Measurements from ENCODE around the gene PLK3. TPM values are rescaled to one million over a fixed set of nuclear protein-coding genes. Genes with fewer than 3 reads are reported as not detected.

Gene PLK3
- total and polyA plus RNA-seq, 2 experiments from 2014 or later = 18.2 to 40.1 TPM

DNA sequence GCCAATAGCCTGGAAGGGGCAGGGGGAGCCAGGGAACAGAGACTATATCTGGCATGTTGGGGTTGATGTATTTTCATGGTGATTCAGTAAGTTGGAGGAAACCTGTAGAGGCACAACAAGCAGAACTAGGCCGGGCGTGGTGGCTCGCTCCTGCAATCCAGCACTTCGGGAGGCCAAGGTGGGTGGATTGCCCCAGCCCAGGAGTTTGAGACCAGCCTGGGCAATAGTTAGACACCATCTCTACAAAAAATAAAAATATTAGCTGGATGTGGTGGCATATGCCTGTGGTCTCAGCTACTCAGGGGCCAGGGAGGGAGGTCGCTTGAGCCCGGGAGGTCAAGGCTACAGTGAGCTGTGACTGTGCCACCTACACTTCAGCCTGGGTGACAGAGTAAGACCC, 53.0 kb downstream of the PLK3 start:
- Histone ChIP-seq H3K4me1 (ENCODE audit: insufficient read depth) (peaks cover 3% of the 10 kb centered on the region), H4K20me1 (ENCODE audit: insufficient read depth, poor library complexity, severe bottlenecking) (no peaks in the 10 kb centered on the region), H3K27me3 (no peaks in the 10 kb centered on the region), H3K9me2 (replicated peaks; ENCODE audit: insufficient read depth) (no peaks in the 10 kb centered on the region), H3K4me2 (no peak overlapping the region), H3K9me3 (ENCODE audit: low read depth) (no peaks in the 10 kb centered on the region), H3K4me3 (no peak overlapping the region), H3K27ac (no peak overlapping the region), H3K79me2 (no peaks in the 10 kb centered on the region), H3K36me3 (replicated peaks; ENCODE audit: insufficient read depth, low read depth) (no peaks in the 10 kb centered on the region), H2AFZ (no peak overlapping the region)
- no peak for TF ChIP-seq EZH2 (IDR thresholded peaks at IDR 0.05; ENCODE audit: borderline replicate concordance)
- TF ChIP-seq, protein P1, sequence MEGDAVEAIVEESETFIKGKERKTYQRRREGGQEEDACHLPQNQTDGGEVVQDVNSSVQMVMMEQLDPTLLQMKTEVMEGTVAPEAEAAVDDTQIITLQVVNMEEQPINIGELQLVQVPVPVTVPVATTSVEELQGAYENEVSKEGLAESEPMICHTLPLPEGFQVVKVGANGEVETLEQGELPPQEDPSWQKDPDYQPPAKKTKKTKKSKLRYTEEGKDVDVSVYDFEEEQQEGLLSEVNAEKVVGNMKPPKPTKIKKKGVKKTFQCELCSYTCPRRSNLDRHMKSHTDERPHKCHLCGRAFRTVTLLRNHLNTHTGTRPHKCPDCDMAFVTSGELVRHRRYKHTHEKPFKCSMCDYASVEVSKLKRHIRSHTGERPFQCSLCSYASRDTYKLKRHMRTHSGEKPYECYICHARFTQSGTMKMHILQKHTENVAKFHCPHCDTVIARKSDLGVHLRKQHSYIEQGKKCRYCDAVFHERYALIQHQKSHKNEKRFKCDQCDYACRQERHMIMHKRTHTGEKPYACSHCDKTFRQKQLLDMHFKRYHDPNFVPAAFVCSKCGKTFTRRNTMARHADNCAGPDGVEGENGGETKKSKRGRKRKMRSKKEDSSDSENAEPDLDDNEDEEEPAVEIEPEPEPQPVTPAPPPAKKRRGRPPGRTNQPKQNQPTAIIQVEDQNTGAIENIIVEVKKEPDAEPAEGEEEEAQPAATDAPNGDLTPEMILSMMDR (IDR thresholded peaks at IDR 0.05; ENCODE audit: poor library complexity) = no peak
- no peak for TF ChIP-seq EZH2phosphoT487 (IDR thresholded peaks at IDR 0.05; ENCODE audit: low read depth, severe bottlenecking, unreplicated experiment)
- no peak for DNase-seq (ENCODE audit: low spot score)
- over 99% methylated on average over 6 of the region's 6 CpGs for WGBS (ENCODE audit: low lambda C conversion rate, missing lambda C conversion rate)

DNA sequence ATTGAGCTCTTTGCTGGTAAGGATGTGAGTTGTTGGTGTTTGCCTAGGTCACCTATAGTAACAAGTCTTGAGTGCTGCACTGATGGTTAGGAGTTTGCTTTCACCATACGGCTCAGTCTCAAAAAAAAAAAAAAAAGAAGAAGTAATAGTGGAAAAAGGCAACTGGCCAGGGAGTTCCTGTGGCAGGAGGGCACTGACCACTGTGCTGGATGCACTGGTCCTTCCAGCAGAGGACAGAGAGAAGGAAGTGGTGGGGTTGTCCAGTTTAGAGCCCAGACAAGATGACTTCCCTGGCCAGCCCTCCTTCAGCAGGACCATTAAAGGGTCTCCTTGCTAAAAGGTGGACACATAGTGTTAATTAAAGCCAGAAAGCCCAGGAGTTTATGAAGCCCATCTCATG, 54.8 kb downstream of the PLK3 start:
- Histone ChIP-seq H4K20me1 (ENCODE audit: insufficient read depth, poor library complexity, severe bottlenecking) (no peaks in the 10 kb centered on the region), H3K27ac (no peak overlapping the region), H2AFZ (no peak overlapping the region), H3K27me3 (no peaks in the 10 kb centered on the region), H3K4me1 (ENCODE audit: insufficient read depth) (no peaks in the 10 kb centered on the region), H3K36me3 (replicated peaks; ENCODE audit: insufficient read depth, low read depth) (no peaks in the 10 kb centered on the region), H3K4me3 (no peak overlapping the region), H3K9me2 (replicated peaks; ENCODE audit: insufficient read depth) (no peaks in the 10 kb centered on the region), H3K9me3 (ENCODE audit: low read depth) (no peaks in the 10 kb centered on the region), H3K4me2 (no peak overlapping the region), H3K79me2 (no peaks in the 10 kb centered on the region)
- 100% methylated on average over 1 of the region's 1 CpG for WGBS (ENCODE audit: low lambda C conversion rate, missing lambda C conversion rate)
- TF ChIP-seq EZH2 (IDR thresholded peaks at IDR 0.05; ENCODE audit: borderline replicate concordance) = no peak
- no peak for DNase-seq (ENCODE audit: low spot score)

Small RNAs within 50 kb of the gene (small RNA-seq; reads per million reads assigned to genes)
- gene AL136380.1 = not detected
- 239 reads per million, percentile 98 among the genes with 10 or more reads in this experiment for gene SNORD38A
- gene SNORD38B = not detected
- gene SNORD46 = 6,150 reads per million, percentile 100 among the genes with 10 or more reads in this experiment
- gene SNORD55 = not detected

Other genes with a start within 250 kb of the PLK3 start
- 6.9 and 11.7 TPM in 2 replicates for gene TMEM53, start 125.9 kb upstream of the PLK3 start, total RNA-seq
- gene TMEM53, start 125.9 kb upstream of the PLK3 start, polyA plus RNA-seq = 27.5 and 37.4 TPM in 2 replicates
- 1.2 and 3.1 TPM in 2 replicates for gene ARMH1, start 125.7 kb upstream of the PLK3 start, total RNA-seq
- 6.1 and 6.3 TPM in 2 replicates for gene ARMH1, start 125.7 kb upstream of the PLK3 start, polyA plus RNA-seq
- gene RNU5D-1, start 69.2 kb upstream of the PLK3 start, total RNA-seq = not detected in 2 replicates
- gene RNU5D-1, start 69.2 kb upstream of the PLK3 start, polyA plus RNA-seq = not detected in 2 replicates
- gene KIF2C, start 60.5 kb upstream of the PLK3 start, total RNA-seq = 4.1 and 5.8 TPM in 2 replicates
- gene KIF2C, start 60.5 kb upstream of the PLK3 start, polyA plus RNA-seq = 6.7 and 8.8 TPM in 2 replicates
- gene RPS8, start 24.8 kb upstream of the PLK3 start, total RNA-seq = 2,179 and 2,550 TPM in 2 replicates
- gene RPS8, start 24.8 kb upstream of the PLK3 start, polyA plus RNA-seq = 481 and 503 TPM in 2 replicates
- 0.72 and 0.83 TPM in 2 replicates for gene BEST4, start 12.2 kb upstream of the PLK3 start, total RNA-seq
- gene BEST4, start 12.2 kb upstream of the PLK3 start, polyA plus RNA-seq = 0.48 and 2.2 TPM in 2 replicates
- gene DYNLT4, start 7.0 kb downstream of the PLK3 start, total RNA-seq = 0.30 and 1.6 TPM in 2 replicates
- 2.2 and 3.0 TPM in 2 replicates for gene DYNLT4, start 7.0 kb downstream of the PLK3 start, polyA plus RNA-seq
- gene BTBD19, start 8.1 kb downstream of the PLK3 start, total RNA-seq = 4.8 and 5.5 TPM in 2 replicates
- 16.8 and 20.6 TPM in 2 replicates for gene BTBD19, start 8.1 kb downstream of the PLK3 start, polyA plus RNA-seq
- gene PTCH2, start 42.9 kb downstream of the PLK3 start, total RNA-seq = 0.43 and 0.56 TPM in 2 replicates
- gene PTCH2, start 42.9 kb downstream of the PLK3 start, polyA plus RNA-seq = 1.3 and 2.5 TPM in 2 replicates
- 11.8 and 17.8 TPM in 2 replicates for gene EIF2B3, start 186.2 kb downstream of the PLK3 start, total RNA-seq
- gene EIF2B3, start 186.2 kb downstream of the PLK3 start, polyA plus RNA-seq = 17.3 and 18.4 TPM in 2 replicates
- 27.1 and 27.6 TPM in 2 replicates for gene HECTD3, start 210.9 kb downstream of the PLK3 start, total RNA-seq
- gene HECTD3, start 210.9 kb downstream of the PLK3 start, polyA plus RNA-seq = 39.1 and 39.3 TPM in 2 replicates
- gene UROD, start 211.9 kb downstream of the PLK3 start, total RNA-seq = 77.1 and 91.8 TPM in 2 replicates
- gene UROD, start 211.9 kb downstream of the PLK3 start, polyA plus RNA-seq = 152 and 167 TPM in 2 replicates

Data from hepatocyte (in vitro differentiated cells).